Measurements from ENCODE around the gene RELT.

The RELT gene

DNA sequence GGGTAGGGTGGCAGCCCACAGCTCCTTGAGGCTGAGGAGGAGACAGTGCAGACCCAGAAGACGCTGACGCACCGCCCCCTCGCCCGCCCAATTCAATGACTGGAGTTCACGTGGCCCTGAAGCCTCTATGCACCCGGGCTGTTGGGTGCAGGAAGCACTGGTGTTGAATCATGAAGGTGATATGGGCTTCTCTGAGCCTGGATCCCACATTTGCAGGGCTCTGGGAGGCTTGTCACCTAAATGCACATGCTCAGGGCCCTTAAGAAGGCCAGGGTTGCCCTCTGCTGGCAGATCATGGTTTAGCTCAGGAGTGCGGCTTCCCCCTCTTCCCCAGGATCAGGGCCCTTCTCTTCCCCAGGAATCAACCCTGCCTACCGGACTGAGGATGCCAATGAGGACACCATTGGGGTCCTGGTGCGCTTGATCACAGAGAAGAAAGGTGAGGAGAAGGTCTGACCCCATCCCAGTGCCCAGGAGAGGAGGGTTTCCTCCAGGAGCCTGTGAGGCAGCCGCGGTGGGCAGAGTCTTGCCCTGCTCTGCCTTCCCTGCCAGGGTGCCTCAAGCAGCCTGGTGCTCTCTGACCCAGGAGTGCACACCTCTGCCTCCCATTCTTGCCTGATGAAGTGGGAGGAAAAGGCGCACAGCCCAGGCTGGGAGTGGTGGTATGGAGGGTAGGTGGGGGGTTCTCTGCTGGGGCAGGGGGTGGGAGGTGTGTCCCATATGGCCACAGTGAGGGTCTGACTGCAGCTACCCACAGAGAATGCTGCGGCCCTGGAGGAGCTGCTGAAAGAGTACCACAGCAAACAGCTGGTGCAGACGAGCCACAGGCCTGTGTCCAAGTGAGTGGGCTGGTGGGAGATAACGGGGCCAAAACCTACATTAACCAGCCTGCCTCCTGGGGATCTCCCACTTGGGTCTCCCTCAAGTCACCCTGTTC lies 17.5 kb downstream of the RELT start:
- DNase-seq = peak; percentile 92

DNA sequence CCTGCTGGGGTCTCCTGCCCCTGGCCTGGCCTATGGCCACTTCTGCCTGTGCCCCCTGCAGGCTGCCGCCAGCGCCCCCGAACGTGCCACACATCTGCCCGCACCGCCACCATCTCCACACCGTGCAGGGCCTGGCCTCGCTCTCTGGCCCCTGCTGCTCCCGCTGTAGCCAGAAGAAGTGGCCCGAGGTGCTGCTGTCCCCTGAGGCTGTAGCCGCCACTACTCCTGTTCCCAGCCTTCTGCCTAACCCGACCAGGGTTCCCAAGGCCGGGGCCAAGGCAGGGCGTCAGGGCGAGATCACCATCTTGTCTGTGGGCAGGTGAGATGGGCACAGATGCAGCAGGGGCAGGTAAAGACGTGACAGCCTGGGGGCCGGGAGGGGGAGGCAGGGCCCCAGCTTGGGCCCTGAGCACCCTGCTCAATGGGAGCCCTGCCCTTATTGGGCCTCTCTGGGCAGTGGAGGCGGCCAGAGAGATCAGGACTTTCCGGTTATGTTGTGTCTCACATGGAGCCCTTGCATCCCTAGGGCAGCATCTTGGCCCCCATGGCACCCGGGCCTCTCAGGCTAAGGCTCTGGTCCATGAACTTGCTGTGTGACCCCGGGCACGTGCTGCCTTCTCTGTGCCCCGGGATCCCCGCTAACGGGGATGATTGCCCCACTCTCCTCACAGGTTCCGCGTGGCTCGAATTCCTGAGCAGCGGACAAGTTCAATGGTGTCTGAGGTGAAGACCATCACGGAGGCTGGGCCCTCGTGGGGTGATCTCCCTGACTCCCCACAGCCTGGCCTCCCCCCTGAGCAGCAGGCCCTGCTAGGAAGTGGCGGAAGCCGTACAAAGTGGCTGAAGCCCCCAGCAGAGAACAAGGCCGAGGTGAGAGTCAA lies 18.5 kb downstream of the RELT start:
- no peak for DNase-seq

GRCh38 chr11:73395297-73396208 lies 19.4 kb downstream of the RELT start:
- DNase-seq = no peak

DNA sequence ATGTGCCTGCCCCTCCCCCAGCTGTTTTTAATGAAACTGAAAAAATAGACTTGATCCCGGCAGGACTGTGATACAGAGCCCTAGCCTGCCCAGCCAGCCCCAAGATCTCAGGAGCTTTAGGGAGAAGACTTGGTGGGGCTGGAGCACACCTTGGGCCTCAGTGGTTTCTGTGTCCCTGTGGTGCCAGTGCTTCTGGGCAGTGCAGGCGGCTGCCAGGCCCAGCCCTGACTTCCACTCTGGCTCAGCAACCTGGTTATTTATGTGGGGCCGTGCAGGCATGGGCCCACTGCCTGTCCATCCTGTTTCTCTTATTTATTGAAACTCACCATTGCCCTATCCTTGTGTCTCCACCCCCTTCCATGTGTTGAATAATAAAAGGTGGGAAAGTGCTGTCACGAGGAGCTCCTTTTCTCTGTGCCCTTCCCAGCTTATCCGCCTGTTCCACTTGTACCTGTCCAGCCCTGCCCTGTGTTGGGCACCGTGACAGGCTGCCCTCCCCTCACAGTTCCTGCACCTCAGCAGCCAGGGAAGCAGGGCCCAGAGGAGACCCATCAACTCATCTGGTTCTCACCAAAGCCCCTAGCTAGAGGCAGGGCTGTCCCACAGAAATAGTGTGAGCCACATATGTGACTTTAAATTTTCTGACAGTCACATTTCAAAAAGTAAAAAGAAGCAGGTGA lies 20.2 kb downstream of the RELT start:
- no peak for DNase-seq

- DNase-seq = no peak
These were observed 20.8 kb downstream of the RELT start for GRCh38 chr11:73396985-73397384.

DNA sequence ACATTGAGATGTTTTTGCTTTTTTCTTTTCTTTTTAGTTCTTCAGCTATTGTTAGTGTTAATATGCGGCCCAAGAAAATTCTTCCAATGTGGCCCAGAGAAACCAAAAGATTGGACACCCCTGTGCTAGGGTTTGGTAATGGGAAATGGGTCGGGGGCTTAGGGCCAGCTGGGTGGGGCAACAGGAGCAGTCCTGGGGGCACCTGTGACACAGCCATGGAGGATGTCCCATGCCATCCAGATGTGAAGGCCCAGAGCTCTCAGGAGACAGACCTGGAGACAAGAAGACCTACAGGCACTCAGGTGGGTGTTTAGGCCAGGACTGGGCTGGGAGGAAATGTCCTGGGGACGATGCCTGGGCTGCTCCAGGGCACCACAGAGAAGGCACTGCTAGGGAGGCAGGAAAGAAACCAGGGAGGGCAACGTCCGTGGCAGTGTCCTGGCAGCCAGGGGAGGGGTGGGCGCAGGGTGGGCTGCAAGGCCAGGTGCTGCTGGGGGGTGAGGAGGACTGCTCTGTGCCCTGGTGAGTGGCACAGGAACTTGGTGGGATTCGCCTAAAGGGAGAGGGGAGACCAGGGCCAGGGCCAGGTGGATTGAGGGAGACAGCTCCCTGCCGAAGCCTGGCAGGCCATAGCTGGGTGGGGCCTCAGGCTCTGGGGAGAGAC lies 21.4 kb downstream of the RELT start:
- no peak for DNase-seq

- DNase-seq = no peak
These were observed 21.9 kb downstream of the RELT start for GRCh38 chr11:73398132-73398526.

DNA sequence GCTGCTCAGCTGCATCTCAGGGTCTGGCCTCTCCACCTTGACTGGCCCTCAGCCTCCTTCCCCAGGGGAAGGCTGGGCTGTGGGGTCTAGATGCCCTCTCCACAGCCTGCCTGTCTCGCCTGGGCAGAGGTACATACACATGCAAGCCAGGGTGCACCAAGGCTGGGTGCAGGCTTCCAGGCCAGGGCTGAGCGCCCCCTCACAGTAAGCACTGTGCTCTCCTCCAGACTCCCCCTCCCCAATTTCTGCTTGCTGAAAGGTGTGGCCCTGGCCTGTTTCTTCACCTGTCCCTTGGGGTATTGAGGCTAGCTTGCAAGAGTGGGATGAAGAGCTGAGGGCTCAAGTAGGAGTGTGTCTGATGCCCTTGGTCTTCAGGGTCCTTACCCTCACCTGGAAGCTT lies 22.5 kb downstream of the RELT start:
- no peak for DNase-seq

DNA sequence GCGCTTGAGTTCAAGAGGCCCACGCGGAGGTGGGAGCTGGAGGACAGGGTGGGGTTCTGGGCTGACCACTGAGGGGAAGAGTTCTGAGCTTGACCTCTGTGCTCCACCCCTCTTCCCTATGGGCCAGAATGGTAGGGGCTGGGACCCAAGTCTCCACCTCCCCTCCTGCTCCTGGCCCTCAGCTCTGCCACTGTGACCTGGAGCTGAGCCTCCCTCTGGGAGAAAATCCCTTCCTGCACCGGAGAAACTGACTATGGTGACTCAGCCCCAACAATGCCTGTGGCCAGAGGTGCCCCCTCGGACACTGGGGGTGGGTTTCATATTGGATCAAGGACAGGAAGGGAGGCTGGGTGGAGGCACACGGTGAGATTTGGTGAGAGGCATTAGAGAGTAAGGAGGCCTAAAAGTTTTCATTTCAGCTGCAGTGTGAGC lies 23.0 kb downstream of the RELT start:
- DNase-seq = no peak

GRCh38 chr11:73399636-73400035 lies 23.4 kb downstream of the RELT start:
- no peak for DNase-seq

DNA sequence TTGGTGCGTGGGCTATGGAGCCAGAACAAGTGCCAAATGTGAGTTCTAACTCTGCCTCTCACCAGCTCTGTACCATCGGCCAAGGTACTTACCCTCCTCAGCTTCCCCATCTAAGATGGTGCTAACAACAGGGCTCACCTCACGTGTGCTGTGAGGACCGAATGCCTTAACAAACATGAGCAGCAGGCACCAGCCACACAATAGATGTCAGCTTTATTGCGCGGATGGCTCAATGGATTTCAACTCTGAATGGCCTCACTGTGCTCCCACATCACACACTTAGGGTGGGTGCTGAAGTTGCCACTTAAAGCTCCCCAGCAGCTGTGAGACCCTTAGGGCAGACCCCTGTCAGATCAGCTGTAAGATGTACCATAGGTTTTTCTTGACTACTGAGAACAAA lies 24.1 kb downstream of the RELT start:
- no peak for DNase-seq

DNA sequence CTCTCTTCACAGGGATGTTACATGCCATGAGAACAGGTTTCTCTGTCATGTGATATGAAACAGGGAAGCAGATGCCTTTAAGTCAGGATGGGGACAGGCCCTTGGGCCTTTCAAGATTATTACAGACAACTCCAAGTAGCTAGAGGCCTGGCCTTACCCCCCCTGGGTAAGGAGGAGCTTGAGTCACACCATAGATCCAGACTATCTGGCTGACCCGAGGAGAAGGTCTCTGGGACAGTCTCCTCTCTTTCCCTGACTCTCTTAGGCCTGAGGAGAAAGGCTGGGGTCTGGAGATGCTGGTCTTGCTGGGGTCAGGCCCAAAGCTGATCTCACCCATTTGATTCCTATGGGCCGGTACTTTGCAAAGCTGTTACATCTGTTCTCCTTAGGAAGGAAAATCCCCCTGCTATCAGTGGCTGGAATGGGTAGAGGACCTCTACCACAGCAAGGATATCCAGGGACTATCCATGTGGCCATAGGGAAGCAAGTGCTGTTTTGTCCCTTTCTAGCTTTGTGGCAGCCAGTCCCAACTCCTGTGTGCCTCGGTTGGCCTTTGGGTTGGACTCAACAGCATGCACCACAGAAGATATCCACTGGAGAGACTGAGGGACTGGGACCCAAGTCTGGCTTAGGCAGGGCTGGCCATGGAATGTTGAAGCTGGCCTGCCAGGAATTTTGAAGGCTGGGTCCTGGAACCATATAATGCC lies 25.2 kb downstream of the RELT start:
- no peak for DNase-seq

DNA sequence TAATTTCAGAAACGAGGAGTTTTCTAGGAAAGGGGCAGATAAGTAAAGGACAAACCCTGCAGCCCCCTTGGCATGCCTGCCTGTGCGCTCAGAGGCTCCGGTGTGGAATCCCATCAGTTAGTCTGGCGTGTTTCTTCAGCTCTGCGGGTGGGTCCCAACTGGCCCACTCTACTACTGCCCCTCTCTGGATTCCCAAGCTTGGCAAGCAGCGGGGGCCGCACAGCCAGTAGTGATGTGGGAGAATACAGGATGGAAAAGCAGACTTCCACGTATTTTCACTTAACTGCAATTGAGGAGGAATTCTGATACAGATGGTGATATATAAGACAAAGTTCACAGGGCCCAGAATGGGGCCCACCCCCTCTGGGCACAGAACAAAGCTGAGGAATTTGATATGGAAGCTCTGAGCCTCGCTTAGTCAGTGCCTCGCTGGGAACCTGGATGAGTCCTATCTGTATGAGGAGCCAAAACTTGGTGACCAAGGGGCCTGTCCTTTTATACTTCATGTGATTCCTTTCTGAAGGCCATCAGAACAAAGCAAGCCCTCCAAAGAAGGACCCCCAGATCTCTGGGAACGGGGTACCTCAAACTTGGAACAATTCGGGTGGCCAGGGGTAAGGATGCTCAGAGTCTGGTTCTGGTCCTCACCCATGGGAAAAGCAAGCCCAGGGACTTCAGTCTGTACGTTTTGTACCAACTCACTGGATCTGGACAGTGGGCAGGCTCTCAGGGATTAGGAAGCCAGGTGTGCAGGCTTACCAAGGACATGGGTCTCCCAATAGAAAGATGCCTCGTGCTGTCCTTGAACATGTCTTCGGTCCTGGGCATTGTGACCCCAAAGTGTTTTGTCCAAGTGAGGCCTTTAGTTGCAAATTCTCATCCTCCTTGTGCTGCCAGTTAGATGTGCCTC lies 26.0 kb downstream of the RELT start:
- DNase-seq = no peak

DNA sequence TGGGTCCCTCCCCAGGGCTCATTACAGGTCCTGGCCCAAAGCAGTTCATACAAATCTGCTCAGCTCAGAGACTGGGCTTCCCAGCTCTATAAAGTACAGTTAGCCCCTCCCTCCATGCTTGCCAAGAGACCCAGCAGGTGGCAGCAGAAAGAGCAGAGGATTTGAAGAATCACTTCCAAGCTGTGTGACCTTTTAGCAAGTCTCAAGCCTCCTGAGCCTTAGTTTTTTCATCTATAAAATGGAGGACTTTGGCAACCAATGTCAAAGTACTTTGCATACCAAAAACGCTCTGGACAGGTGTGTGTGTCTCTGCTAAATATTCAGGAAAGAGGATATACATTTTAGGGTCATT lies 26.6 kb downstream of the RELT start:
- no peak for DNase-seq

DNA sequence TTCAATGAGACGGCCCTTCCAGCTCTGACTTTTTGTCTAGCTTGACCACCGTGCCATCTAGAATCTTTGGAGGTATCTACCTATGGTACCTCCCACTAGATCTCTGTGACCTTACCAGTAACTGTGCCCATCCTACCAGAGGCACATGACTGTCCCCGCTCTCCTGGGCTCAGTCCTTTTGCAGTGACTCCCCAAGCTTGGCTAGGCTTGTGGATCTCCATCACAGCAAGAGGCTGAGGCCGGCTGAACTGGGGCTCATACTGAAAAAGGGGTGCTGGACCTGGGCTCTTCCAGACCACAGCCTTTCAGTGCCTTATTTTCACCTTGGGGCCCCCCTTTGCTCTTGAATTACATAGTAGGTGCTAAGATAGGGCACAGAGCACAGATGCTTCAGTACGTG lies 27.3 kb downstream of the RELT start:
- no peak for DNase-seq

- DNase-seq = peak; percentile 57
These were observed 27.8 kb downstream of the RELT start for GRCh38 chr11:73404048-73404447.

DNA sequence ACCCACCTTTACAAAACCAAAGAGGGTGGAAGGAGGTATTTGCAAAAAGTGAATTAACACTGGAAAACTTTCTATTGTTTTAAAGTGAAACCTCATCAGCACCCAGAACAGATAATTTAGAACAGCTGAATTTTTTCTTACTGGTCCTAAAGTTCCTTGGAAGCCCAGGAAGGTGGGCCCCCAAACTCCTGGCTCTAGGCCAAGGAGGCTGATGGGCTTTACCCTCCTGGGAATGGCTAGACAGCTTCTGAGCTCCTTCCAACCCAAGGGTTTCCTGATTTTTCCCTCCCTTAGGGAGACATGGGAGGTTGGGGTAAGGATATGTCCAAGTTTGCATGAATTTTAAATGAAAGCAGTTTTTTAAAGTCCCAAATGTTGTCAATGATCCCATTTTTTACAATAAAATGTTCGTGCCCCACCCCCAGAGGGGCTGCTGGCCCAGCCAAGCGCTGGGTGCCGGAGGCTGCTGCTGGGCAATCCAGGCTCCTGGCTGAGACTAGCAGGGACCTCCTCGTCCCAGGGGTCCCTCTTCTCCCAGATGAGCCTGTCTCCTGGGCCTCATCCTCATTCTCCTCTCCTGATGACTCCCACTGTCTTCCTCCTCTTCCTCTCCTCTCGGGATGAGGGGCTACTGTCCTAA lies 28.4 kb downstream of the RELT start:
- no peak for DNase-seq

DNA sequence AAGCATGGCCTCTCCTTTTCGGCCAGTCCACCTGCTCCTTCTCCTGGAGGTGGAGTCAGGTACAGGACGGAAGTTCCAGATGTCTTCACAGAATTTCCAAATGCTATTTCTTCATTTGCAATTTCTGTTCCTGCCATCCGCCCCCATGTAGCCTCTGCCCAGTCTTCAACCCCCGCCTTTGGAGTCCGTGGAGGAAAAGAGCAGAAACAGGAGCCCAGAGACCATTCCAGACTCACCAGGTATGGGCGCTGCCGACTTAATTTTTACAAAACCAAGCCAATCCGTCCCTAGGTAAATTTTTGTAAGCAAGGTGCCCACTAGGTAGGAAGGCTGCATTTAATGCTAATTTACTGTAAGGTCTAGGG lies 28.9 kb downstream of the RELT start:
- DNase-seq = no peak

DNA sequence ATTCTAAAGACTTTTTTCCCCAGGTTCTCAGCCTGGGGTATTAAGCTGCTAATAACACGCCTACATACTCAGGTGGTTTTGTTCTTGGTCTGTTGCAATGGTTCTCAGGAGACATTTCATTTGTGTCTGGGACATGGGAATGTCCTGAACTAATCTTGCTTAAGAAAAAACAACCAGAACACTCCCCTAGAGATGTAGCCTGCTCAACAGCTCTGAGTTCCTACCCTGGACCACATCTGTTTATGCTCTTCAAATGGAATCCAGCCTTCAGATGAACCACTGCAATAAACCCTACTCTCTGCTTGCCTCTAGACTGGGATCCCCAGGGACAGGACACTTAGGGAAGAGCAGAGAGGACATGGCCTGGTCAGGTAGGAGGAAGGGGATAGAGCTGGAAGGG lies 29.9 kb downstream of the RELT start:
- DNase-seq = no peak
